Karpas-422 (cell line): ENCODE measurements around the gene STXBP6. TPM values are rescaled to one million over a fixed set of nuclear protein-coding genes. Genes with fewer than 3 reads are reported as not detected.
"Not testable (repeated sequence)": the region's sequence is repeated elsewhere in the genome, so short reads cannot be mapped to it uniquely, and the experiment has no call there.

ENCODE experiments used
- DNase-seq: peaks from one replicate; pipeline ENCODE4 v3.0.0-alpha.2; 2015
- H2AFZ ChIP-seq: fragments of 200-600 bp; sonication (generic); 2 replicates; pipeline ENCODE4 v1.6.1; 2014; ENCODE audit warnings: antibody characterized with exemption, low read length, mixed read lengths
- H3K27ac ChIP-seq: fragments of 200-600 bp; sonication (generic); 2 replicates; pipeline ENCODE4 v1.5.1; 2014; ENCODE audit warnings: mild to moderate bottlenecking, low read length, moderate library complexity
- H3K27me3 ChIP-seq: fragments of 200-600 bp; sonication (generic); 2 replicates; pipeline ENCODE4 v1.6.1; 2014; ENCODE audit warnings: low read length, mixed read lengths
- H3K36me3 ChIP-seq: fragments of 200-600 bp; sonication (generic); 2 replicates; pipeline ENCODE4 v1.6.1; 2014; ENCODE audit warnings: low read length, mixed read lengths; ENCODE audit not compliant: insufficient read depth
- H3K4me1 ChIP-seq: fragments of 200-600 bp; sonication (generic); 2 replicates; pipeline ENCODE4 v1.6.1; 2014; ENCODE audit warnings: mild to moderate bottlenecking, low read length, mixed read lengths
- H3K4me2 ChIP-seq: fragments of 200-600 bp; sonication (generic); 2 replicates; pipeline ENCODE4 v1.6.1; 2014; ENCODE audit warnings: low read length, low read depth, mild to moderate bottlenecking; ENCODE audit not compliant: poor library complexity, severe bottlenecking
- H3K4me3 ChIP-seq: fragments of 200-600 bp; sonication (generic); 2 replicates; pipeline ENCODE4 v1.5.1; 2014; ENCODE audit warnings: mild to moderate bottlenecking, antibody characterized with exemption, low read length, mixed read lengths
- H3K79me2 ChIP-seq: fragments of 200-600 bp; sonication (generic); 2 replicates; pipeline ENCODE4 v1.6.1; 2014; ENCODE audit warnings: mild to moderate bottlenecking, low read length, mixed read lengths
- H3K9ac ChIP-seq: fragments of 200-600 bp; sonication (generic); 2 replicates; pipeline ENCODE4 v1.6.0; 2014; ENCODE audit warnings: low read length
- H3K9me2 ChIP-seq: fragments of 200-600 bp; sonication (generic), shearing (Covaris generic); replicated peaks from 2 replicates; pipeline ENCODE4 v1.6.0; 2014; ENCODE audit warnings: mild to moderate bottlenecking, low read length, moderate library complexity; ENCODE audit not compliant: insufficient read depth
- H3K9me3 ChIP-seq: fragments of 300-700, 200-600 bp; sonication (generic); 2 replicates; pipeline ENCODE4 v1.6.1; 2014; ENCODE audit warnings: low read length, mixed read lengths
- H4K20me1 ChIP-seq: fragments of 200-600 bp; sonication (generic); 2 replicates; pipeline ENCODE4 v1.6.1; 2014; ENCODE audit warnings: mild to moderate bottlenecking, antibody characterized with exemption, low read length, low read depth; ENCODE audit not compliant: insufficient read depth
- total RNA-seq: library from RNA; depleted of rRNA; stranded (reverse); fragments of >200 nt; shearing (Covaris generic); gene quantifications from 2 replicates; pipeline ENCODE4 v1.2.3, GENCODE V29; 2014; ENCODE audit warnings: low replicate concordance

The STXBP6 gene
- total RNA-seq, 1 experiment from 2014 or later: 1.3 TPM

GRCh38 chr14:24936773-24937172 is 113.2 kb downstream of the STXBP6 start:
- not testable (repeated sequence) for H3K27me3 ChIP-seq, H2AFZ ChIP-seq, H4K20me1 ChIP-seq, H3K9me3 ChIP-seq, H3K4me3 ChIP-seq, H3K27ac ChIP-seq, H3K9ac ChIP-seq, DNase-seq, H3K36me3 ChIP-seq, H3K4me1 ChIP-seq, H3K79me2 ChIP-seq, H3K4me2 ChIP-seq, H3K9me2 ChIP-seq

DNA sequence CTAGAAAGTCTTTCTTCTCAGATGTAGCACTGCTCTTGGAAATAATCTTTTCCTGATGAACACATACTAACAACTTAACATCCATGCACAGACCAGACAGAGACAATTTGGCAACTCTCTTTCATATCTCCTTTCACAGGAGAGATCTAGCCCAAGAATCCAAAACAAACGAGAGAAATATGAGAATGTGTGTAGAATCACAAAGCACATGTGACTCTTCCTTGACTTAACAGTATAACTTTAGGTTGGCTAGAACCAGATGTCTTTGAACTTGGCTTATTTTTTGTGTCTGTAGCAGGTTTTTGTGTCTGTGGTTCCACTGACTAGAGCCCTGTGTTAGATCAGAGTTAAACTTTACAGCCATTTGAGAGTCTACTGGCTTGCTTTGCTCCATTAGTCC is 114.2 kb downstream of the STXBP6 start:
- H3K36me3 ChIP-seq: no peaks in the 10 kb centered on the region
- no peak overlapping the region for H3K9ac ChIP-seq
- no peak overlapping the region for H2AFZ ChIP-seq
- H3K9me3 ChIP-seq: no peaks in the 10 kb centered on the region
- H3K9me2 ChIP-seq: no peaks in the 10 kb centered on the region
- H3K4me3 ChIP-seq: no peak overlapping the region
- H3K79me2 ChIP-seq: no peaks in the 10 kb centered on the region
- H3K27ac ChIP-seq: no peak overlapping the region
- no peak overlapping the region for H3K4me2 ChIP-seq
- no peaks in the 10 kb centered on the region for H3K27me3 ChIP-seq
- no peaks in the 10 kb centered on the region for H4K20me1 ChIP-seq
- H3K4me1 ChIP-seq: no peaks in the 10 kb centered on the region
- no peak for DNase-seq

- Histone ChIP-seq H3K79me2 (no peaks in the 10 kb centered on the region), H3K4me3 (no peak overlapping the region), H3K4me1 (no peaks in the 10 kb centered on the region), H4K20me1 (no peaks in the 10 kb centered on the region), H3K9ac (no peak overlapping the region), H3K27ac (no peak overlapping the region), H3K36me3 (no peaks in the 10 kb centered on the region), H2AFZ (no peak overlapping the region), H3K27me3 (no peaks in the 10 kb centered on the region), H3K9me3 (no peaks in the 10 kb centered on the region), H3K9me2 (no peaks in the 10 kb centered on the region), H3K4me2 (no peak overlapping the region)
- no peak for DNase-seq
Measured at GRCh38 chr14:24928386-24928900, 121.5 kb downstream of the STXBP6 start.

- H3K27ac ChIP-seq: no peak overlapping the region
- no peaks in the 10 kb centered on the region for H3K79me2 ChIP-seq
- no peak overlapping the region for H3K4me3 ChIP-seq
- no peak overlapping the region for H3K4me2 ChIP-seq
- H4K20me1 ChIP-seq: no peaks in the 10 kb centered on the region
- no peaks in the 10 kb centered on the region for H3K4me1 ChIP-seq
- H2AFZ ChIP-seq: no peak overlapping the region
- no peaks in the 10 kb centered on the region for H3K27me3 ChIP-seq
- H3K9me2 ChIP-seq: no peaks in the 10 kb centered on the region
- no peak overlapping the region for H3K9ac ChIP-seq
- no peaks in the 10 kb centered on the region; the same call in 1 of the 2 replicates for H3K9me3 ChIP-seq
- no peaks in the 10 kb centered on the region for H3K36me3 ChIP-seq
- DNase-seq: no peak
Measured at GRCh38 chr14:24927809-24928208, 122.1 kb downstream of the STXBP6 start.

GRCh38 chr14:24925771-24926374 is 124.1 kb downstream of the STXBP6 start:
- DNase-seq: no peak
- Histone ChIP-seq H4K20me1 (no peaks in the 10 kb centered on the region), H3K9ac (no peak overlapping the region), H3K4me2 (no peak overlapping the region), H3K4me1 (no peaks in the 10 kb centered on the region), H3K36me3 (no peaks in the 10 kb centered on the region), H3K4me3 (no peak overlapping the region), H2AFZ (no peak overlapping the region), H3K79me2 (no peaks in the 10 kb centered on the region), H3K27ac (no peak overlapping the region), H3K9me2 (no peaks in the 10 kb centered on the region), H3K27me3 (no peaks in the 10 kb centered on the region), H3K9me3 (no peaks in the 10 kb centered on the region; the same call in 1 of the 2 replicates)

GRCh38 chr14:24924544-24924943 is 125.4 kb downstream of the STXBP6 start:
- Histone ChIP-seq H2AFZ (no peak overlapping the region), H3K4me1 (no peaks in the 10 kb centered on the region), H3K27me3 (no peaks in the 10 kb centered on the region), H3K9ac (no peak overlapping the region), H3K36me3 (no peaks in the 10 kb centered on the region), H3K9me2 (no peaks in the 10 kb centered on the region), H4K20me1 (no peaks in the 10 kb centered on the region), H3K4me2 (no peak overlapping the region), H3K27ac (no peak overlapping the region), H3K4me3 (no peak overlapping the region), H3K79me2 (no peaks in the 10 kb centered on the region), H3K9me3 (no peaks in the 10 kb centered on the region; the same call in 1 of the 2 replicates)
- DNase-seq: no peak

GRCh38 chr14:24921903-24922302 is 128.0 kb downstream of the STXBP6 start:
- DNase-seq: no peak
- no peaks in the 10 kb centered on the region for H3K27me3 ChIP-seq
- H2AFZ ChIP-seq: no peak overlapping the region
- no peak overlapping the region for H3K9ac ChIP-seq
- no peak overlapping the region for H3K4me2 ChIP-seq
- H4K20me1 ChIP-seq: no peaks in the 10 kb centered on the region
- H3K79me2 ChIP-seq: no peaks in the 10 kb centered on the region
- no peak overlapping the region for H3K4me3 ChIP-seq
- H3K36me3 ChIP-seq: no peaks in the 10 kb centered on the region
- H3K9me2 ChIP-seq: no peaks in the 10 kb centered on the region
- H3K4me1 ChIP-seq: no peaks in the 10 kb centered on the region
- H3K9me3 ChIP-seq: no peaks in the 10 kb centered on the region; the same call in 1 of the 2 replicates
- H3K27ac ChIP-seq: no peak overlapping the region

DNA sequence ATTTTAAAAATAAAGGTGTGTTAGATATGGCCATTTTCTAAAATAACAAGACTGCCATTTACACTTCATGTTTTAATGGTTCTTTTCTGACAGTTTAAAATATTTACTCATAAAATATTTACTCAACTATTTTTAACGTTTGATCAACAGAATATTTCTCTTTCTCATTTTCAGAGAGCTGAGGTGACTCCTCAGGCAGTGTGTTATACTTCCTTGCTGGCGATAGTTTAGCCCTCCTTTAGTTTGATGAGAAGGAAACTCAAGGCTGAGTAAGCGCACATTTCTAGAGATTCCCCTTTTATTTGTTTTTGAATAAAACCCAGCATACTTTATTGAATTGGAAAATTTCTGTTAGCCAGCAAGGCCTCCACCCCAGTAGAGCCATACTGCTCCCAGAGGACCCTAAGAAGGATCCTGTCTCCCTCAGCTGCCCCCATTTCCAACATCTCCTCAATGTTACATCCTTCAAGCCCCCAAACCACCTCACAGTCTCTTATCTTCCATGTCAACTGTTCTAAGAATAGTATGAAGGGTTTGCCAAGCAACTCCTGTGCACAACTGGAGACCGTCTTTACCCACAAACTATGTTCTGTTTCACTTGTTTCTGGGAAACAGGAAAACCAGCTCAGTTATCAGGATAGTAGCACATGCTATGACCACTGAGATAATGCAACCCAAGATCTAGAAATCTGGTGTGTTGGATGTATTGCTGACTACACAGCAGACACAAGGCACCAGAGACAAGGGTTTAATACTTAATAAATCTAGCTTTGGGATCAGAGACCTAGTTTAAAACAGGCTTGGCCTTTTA is 129.5 kb downstream of the STXBP6 start:
- no peak overlapping the region for H2AFZ ChIP-seq

More for the DNA sequence above, 129.5 kb downstream of the STXBP6 start:
- Histone ChIP-seq H3K27ac (no peak overlapping the region), H4K20me1 (no peaks in the 10 kb centered on the region), H3K9me2 (no peaks in the 10 kb centered on the region), H3K79me2 (no peaks in the 10 kb centered on the region), H3K4me3 (no peak overlapping the region), H3K9me3 (no peaks in the 10 kb centered on the region; the same call in 1 of the 2 replicates), H3K4me2 (no peak overlapping the region), H3K4me1 (no peaks in the 10 kb centered on the region), H3K36me3 (no peaks in the 10 kb centered on the region), H3K27me3 (no peaks in the 10 kb centered on the region), H3K9ac (no peak overlapping the region)
- no peak for DNase-seq
